SU-DHL-6 (cell line): ENCODE results near the gene WASF3.

ENCODE experiments used
- H2AFZ ChIP-seq: fragments of 200-600 bp; sonication (generic); 2 replicates; pipeline ENCODE4 v1.6.1; 2014; ENCODE audit warnings: low read depth, mild to moderate bottlenecking, moderate library complexity, mixed read lengths, antibody characterized with exemption, low read length; ENCODE audit not compliant: severe bottlenecking
- H3F3A ChIP-seq: fragments of 200-600 bp; shearing (Covaris generic); 2 replicates; pipeline ENCODE4 v1.6.0; 2016; ENCODE audit warnings: antibody characterized with exemption, mild to moderate bottlenecking; ENCODE audit not compliant: insufficient read depth
- H3K27ac ChIP-seq: fragments of 200-600 bp; sonication (generic); 2 replicates; pipeline ENCODE4 v1.5.1; 2016; ENCODE audit warnings: low read depth, mild to moderate bottlenecking, low read length, moderate library complexity, mixed read lengths
- H3K27me3 ChIP-seq: fragments of 200-600 bp; sonication (generic), shearing (Covaris generic); 2 replicates; pipeline ENCODE4 v1.6.0; 2014; ENCODE audit warnings: mild to moderate bottlenecking, low read length
- H3K36me3 ChIP-seq: fragments of 200-600 bp; sonication (generic); 2 replicates; pipeline ENCODE4 v1.6.1; 2014; ENCODE audit warnings: mild to moderate bottlenecking, low read length, mixed read lengths
- H3K4me2 ChIP-seq: fragments of 300-600, 200-600 bp; shearing (Covaris generic), sonication (generic); 2 replicates; pipeline ENCODE4 v1.6.0; 2014; ENCODE audit warnings: low read length, low read depth, mild to moderate bottlenecking; ENCODE audit not compliant: poor library complexity, severe bottlenecking
- H3K4me3 ChIP-seq: fragments of 200-600 bp; sonication (generic); 2 replicates; pipeline ENCODE4 v1.5.1; 2014; ENCODE audit warnings: antibody characterized with exemption, low read length, mild to moderate bottlenecking, mixed read lengths; ENCODE audit not compliant: insufficient read depth, poor library complexity, severe bottlenecking
- H3K79me2 ChIP-seq: fragments of 200-600 bp; sonication (generic); 2 replicates; pipeline ENCODE4 v1.6.1; 2014; ENCODE audit warnings: mild to moderate bottlenecking, low read length, moderate library complexity; ENCODE audit not compliant: insufficient read depth
- H3K9ac ChIP-seq: fragments of 200-600 bp; sonication (generic); 2 replicates; pipeline ENCODE4 v1.7.0; 2014; ENCODE audit warnings: mild to moderate bottlenecking, low read length
- H3K9me2 ChIP-seq: fragments of 200-600 bp; sonication (generic); replicated peaks from 2 replicates; pipeline ENCODE4 v1.6.1; 2014; ENCODE audit warnings: low read length; ENCODE audit not compliant: insufficient read depth
- H3K9me3 ChIP-seq: fragments of 200-600 bp; sonication (generic); 2 replicates; pipeline ENCODE4 v1.6.1; 2014; ENCODE audit warnings: low read length, mixed read lengths; ENCODE audit not compliant: insufficient read depth
- H4K20me1 ChIP-seq: fragments of 200-600 bp; sonication (generic); 2 replicates; pipeline ENCODE4 v1.6.1; 2014; ENCODE audit warnings: low read depth, mild to moderate bottlenecking, antibody characterized with exemption, low read length, moderate library complexity, mixed read lengths
- EZH2phosphoT487 ChIP-seq: fragments of 200-600 bp; sonication (generic), shearing (Covaris generic); conservative IDR thresholded peaks from 2 replicates; pipeline ENCODE4 v1.6.1; 2018; ENCODE audit warnings: mild to moderate bottlenecking, antibody characterized with exemption, low read length, moderate library complexity, mixed read lengths
- TF ChIP-seq, protein P1 (sequence below): fragments of 200-600 bp; sonication (generic); IDR thresholded peaks from one replicate; pipeline ENCODE4 v1.5.1; 2017; ENCODE audit warnings: antibody characterized with exemption, mild to moderate bottlenecking, low read length, moderate library complexity; ENCODE audit not compliant: insufficient read depth, poor library complexity, severe bottlenecking

WASF3 gene

DNA sequence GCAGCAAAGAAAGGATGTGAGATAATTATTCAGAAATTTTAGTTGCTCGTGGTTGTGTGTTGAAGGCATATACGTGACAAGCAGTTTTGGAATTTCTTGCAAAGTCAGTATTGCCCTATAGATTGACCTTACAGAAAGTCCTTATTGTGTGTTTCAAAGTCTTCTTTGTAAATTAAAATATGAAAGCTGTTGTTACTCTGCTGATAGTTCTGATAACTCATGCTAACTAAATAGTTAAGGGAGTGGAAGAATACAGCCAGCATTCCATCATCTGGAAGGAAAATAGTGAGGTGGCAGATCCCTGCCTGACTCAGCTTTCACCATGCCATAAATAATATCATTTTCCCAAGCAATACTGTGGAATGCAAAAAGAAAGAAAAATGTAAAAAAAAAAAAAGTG, 27.2 kb downstream of the WASF3 start:
- Histone ChIP-seq H3K79me2 (no peaks in the 10 kb centered on the region), H3K4me2 (no peak overlapping the region), H3K9ac (no peak overlapping the region), H2AFZ (no peak overlapping the region), H4K20me1 (no peaks in the 10 kb centered on the region), H3K36me3 (no peaks in the 10 kb centered on the region), H3F3A (no peaks in the 10 kb centered on the region), H3K9me3 (no peaks in the 10 kb centered on the region), H3K27ac (no peak overlapping the region), H3K4me3 (no peak overlapping the region), H3K9me2 (no peaks in the 10 kb centered on the region), H3K27me3 (no peaks in the 10 kb centered on the region)
- TF ChIP-seq, protein P1, sequence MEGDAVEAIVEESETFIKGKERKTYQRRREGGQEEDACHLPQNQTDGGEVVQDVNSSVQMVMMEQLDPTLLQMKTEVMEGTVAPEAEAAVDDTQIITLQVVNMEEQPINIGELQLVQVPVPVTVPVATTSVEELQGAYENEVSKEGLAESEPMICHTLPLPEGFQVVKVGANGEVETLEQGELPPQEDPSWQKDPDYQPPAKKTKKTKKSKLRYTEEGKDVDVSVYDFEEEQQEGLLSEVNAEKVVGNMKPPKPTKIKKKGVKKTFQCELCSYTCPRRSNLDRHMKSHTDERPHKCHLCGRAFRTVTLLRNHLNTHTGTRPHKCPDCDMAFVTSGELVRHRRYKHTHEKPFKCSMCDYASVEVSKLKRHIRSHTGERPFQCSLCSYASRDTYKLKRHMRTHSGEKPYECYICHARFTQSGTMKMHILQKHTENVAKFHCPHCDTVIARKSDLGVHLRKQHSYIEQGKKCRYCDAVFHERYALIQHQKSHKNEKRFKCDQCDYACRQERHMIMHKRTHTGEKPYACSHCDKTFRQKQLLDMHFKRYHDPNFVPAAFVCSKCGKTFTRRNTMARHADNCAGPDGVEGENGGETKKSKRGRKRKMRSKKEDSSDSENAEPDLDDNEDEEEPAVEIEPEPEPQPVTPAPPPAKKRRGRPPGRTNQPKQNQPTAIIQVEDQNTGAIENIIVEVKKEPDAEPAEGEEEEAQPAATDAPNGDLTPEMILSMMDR = no peak
- TF ChIP-seq EZH2phosphoT487 = no peak

DNA sequence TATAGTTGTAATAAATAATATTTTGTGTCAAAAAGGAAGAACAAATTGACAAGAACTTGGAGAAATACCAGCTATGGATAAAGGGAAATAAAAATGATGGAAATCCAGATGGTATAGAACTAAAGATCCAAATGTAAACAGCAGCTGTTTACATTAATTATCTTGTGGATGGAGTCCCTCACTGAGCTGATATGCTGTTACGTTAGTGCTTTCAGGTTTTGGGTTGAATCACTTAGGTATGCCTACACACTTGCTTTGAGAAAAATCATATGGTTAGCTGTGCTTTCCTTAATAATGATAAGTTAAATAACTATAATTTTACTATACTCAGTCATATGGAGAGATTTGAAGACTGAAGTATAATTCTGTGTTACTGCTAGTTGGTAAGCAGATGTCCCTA, 27.7 kb downstream of the WASF3 start:
- H3F3A ChIP-seq = no peaks in the 10 kb centered on the region
- H3K4me2 ChIP-seq = no peak overlapping the region
- H3K9ac ChIP-seq = no peak overlapping the region
- H3K27me3 ChIP-seq = no peaks in the 10 kb centered on the region
- H2AFZ ChIP-seq = no peak overlapping the region
- no peaks in the 10 kb centered on the region for H4K20me1 ChIP-seq
- no peaks in the 10 kb centered on the region for H3K36me3 ChIP-seq
- no peaks in the 10 kb centered on the region for H3K79me2 ChIP-seq
- TF ChIP-seq, protein P1 = no peak
- TF ChIP-seq EZH2phosphoT487 = no peak
- H3K9me2 ChIP-seq = no peaks in the 10 kb centered on the region
- no peak overlapping the region for H3K27ac ChIP-seq
- H3K4me3 ChIP-seq = no peak overlapping the region
- no peaks in the 10 kb centered on the region for H3K9me3 ChIP-seq

DNA sequence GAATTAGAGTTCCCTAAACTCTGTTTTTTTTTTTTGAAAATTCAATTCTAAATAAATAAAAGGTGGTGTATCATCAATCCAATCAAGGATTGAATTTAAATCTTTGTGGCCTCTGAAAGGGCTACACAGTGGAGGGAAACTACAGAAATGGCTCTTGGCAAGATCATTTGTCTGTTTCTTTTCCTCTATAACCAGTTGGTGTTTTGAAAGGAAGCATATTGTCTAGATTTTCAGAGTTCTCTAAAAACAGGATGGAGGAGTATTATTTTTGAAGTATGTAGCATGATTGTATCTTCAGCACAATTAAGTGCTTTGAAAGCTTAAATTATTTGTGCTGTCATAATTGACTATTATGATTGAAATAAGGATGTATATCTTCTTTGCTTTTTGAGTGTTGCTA, 29.8 kb downstream of the WASF3 start:
- H3K9me3 ChIP-seq = no peaks in the 10 kb centered on the region
- H3K9me2 ChIP-seq = no peaks in the 10 kb centered on the region
- H3K79me2 ChIP-seq = no peaks in the 10 kb centered on the region
- TF ChIP-seq EZH2phosphoT487 = no peak
- TF ChIP-seq, protein P1 = no peak
- no peaks in the 10 kb centered on the region for H3K36me3 ChIP-seq
- no peak overlapping the region for H3K4me2 ChIP-seq
- no peak overlapping the region for H2AFZ ChIP-seq
- H3K9ac ChIP-seq = no peak overlapping the region
- H3K27ac ChIP-seq = no peak overlapping the region
- no peaks in the 10 kb centered on the region for H3F3A ChIP-seq
- no peak overlapping the region for H3K4me3 ChIP-seq
- H3K27me3 ChIP-seq = no peaks in the 10 kb centered on the region
- no peaks in the 10 kb centered on the region for H4K20me1 ChIP-seq
